Embryonic facial prominence (tissue), 1 donor: Measurements from ENCODE around the gene OR2S2.
"Not testable (repeated sequence)": the region's sequence is repeated elsewhere in the genome, so short reads cannot be mapped to it uniquely, and the experiment has no call there.

Source experiments
- DNase-seq: peaks from one replicate; pipeline ENCODE4 v3.0.0-alpha.2; 2016; ENCODE audit errors: extremely low spot score

Gene OR2S2

DNA sequence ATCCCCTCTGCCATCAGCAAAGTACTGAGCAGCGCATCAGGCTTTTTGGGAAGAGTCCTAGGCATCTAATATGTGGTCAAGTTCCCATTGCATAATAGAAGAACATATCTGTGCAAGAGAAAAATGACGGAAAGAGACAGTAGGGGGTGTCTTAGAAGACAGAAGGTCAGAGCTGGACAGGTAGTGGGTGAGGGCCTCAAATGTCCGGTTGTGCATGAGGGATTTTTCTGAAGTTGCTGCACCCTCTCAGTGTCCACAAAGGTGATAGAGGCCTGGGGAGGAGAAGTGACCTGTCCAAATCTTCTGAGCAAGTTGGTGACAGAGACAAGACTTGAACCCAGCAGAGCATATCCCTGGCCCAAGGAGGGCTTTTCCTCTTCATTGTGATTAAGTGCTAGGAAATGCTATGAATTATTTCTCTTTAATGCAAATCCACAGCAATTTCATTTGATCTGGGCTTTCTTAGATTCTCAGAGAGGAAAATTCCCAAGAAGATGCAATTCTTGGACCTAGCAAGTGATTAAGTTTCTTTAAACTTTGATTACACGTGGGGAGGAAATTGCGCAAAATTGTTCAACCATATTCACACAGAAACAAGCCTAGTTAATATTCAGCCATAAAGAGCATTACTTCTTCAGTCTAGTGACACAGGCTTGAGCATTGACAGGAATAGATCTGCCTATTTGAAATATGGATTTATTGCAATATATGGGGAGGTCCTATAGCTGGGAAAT lies at the start of gene OR2S2:
Gene OR2S2 (minus strand): TSS at position 51 of the 734 bp plus-strand sequence. CDS start 56 bp downstream, outside the sequence.
- no peak for DNase-seq

- DNase-seq, result no peak
These were observed 49.4 kb upstream of the OR2S2 start for GRCh38 chr9:36007316-36007708.

DNA sequence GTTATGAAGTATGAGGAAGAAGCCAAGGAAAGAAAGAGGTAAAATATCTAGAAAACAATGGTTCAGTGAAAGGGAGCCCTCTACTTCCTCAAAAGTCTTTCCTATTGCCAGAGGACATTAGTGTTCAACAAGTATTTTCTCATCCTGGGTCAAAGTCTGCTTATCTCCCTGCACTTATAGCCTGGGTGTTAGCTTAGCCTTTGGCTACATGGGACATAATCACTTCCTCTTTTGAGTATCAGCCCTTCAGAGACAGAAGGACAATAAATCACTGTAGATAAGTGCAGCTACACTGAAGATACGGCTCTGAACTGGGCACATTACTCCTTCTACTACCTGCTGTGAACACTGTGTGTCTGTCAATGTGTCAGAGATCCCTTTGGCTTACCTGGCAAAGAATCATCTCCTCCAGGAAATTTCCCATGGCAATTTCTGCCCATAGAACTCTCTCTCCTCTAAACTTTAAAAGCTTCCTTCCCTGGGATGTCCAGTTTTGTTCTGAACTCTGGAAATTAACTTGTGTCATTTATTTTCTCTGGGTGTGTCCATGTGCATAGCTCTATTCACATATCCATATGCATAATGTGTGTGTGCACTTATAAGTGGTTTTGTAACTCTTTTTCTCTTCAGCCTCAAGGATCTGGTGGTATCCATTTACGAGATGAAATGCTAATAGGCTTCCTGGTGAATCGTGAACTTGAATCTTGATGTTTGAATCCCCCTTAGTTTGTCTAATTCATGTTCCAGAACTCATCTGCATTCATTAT lies 48.8 kb upstream of the OR2S2 start:
- no peak for DNase-seq

DNA sequence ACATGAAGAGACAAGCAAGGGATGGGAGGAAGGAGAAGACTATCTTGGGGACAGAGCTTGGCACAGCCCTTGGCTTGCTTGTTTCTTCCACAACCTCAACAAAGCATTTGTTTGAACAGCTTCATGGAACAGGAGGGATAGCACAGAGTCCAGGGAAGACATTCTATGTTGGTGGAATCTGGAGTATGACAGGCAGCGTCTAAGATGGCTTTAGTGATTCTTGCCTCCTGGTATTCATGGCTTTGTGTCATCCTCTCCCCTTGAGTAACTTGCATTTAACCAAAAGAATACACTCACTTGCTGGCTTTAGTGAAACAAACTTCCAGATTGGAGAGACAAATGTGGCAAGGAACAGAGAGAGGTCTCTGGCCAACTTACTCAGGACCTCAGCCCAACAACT lies 47.9 kb upstream of the OR2S2 start:
- DNase-seq, result no peak

DNA sequence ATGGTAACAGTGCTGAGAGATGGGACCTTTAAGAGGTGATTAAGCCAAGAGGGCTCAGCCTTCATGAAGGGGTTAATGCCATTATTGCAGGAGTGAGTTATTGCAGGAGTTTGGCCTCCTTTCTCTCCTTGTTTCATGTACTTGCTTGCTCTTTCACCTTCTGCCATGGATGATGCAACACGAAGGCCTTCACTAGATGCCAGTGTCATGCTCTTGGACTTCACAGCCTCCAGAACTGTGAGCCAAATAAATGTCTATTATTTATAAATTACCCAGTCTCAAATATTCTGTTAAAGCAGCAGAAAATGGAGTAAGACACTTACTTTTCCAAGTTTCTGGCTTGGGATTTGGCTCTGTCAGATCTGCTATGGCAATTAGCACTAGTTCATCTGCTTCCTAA lies 40.4 kb upstream of the OR2S2 start:
- no peak for DNase-seq

DNA sequence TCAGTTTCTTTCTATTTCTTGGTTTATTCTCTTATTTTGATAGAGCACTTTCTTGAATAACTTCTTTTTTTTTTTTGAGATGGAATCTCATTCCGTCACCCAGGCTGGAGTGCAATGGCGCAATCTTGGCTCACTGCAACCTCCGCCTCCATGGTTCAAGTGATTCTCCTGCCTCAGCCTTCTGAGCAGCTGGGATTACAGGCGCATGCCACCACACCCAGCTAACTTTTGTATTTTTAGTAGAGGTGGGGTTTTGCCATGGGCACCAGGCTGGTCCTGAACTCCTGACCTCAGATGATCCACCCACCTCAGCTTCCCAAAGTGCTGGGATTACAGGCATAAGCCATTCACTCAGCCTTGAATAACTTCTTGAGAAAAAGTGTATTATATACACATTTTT lies 39.1 kb upstream of the OR2S2 start:
- DNase-seq, result not testable (repeated sequence)

DNA sequence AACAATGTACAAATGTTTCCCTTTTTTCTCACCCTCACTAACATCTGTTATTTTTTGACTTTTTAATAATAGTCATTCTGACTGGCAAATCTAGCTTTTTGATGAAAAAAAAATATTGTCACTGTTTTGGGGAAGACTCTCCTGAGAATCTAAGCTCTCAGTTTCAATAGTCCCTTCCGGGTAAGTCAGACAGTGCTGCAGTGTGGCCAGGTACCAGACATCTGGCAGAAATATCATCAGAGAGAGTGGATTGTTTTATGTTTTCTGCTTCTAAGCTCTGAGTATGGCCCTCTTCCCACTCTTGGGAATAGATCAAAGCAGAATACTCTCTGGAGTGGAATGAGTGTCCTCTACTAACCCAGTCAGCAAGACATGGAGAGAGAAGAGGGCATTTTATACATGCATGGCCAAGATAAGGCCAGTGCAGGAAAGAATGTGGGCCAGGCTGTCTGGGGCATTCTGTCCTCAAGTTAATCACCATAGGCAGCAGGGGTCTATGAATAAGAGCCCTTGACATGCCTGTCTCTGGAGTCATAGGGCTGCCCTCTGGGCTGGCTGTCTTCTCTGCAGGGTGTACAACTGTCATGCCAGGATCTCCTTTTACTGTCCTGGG lies 38.5 kb upstream of the OR2S2 start:
- no peak for DNase-seq

DNA sequence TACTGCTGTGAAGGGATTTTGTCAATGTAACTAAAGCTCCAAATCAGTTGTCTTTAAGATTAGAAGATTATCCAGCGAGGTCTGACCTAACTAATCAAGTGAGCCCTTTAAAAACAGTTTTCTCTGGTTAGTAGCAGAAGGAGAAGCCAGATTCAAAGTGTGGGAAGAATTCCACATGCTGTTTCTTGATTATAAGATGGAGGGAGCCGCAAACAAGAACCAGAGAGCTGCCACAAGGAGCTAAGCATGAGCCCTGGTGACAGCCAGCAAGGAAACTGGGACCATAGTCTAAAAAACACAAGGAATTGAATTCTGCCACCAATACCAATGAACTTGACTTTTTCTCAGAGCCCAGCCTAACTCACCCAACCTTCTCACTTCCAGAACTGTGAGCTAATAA lies 37.0 kb upstream of the OR2S2 start:
- DNase-seq, result no peak

DNA sequence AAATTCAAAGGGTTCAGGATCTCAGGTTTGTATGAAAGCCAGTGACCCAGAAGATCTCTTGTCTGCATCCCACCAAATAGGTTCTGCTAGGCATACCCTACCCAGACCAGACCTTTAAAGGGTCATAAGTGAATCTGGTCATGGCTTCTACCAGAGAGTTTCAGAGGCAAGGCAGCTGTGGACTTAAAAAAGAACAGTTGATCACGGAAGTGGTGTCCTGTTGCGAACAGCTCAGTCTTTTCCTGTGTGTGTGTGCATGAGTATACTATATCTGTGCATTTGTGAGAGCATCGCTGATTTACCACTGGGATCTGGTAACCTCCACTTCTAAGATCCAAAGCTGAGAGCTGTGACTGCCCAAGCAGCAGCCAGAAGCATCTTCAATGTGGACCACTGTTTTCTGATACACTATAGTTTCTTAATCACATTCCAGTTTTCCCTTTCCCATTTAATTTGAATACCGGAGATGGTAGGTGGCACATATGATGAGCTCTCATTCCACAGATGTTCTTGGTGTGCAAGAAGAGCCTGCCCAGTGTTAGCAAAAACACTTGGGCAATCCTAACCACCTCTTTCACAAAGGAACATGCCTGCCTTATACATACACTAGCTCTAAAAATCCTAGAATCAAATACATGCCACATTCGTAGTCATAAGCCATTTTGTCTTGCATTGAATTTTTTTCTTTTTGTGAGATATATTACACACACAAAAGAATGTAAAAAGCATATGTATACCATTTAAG lies 36.2 kb upstream of the OR2S2 start:
- no peak for DNase-seq

- not testable (repeated sequence) for DNase-seq
These were observed 35.2 kb upstream of the OR2S2 start for GRCh38 chr9:35993136-35993535.

DNA sequence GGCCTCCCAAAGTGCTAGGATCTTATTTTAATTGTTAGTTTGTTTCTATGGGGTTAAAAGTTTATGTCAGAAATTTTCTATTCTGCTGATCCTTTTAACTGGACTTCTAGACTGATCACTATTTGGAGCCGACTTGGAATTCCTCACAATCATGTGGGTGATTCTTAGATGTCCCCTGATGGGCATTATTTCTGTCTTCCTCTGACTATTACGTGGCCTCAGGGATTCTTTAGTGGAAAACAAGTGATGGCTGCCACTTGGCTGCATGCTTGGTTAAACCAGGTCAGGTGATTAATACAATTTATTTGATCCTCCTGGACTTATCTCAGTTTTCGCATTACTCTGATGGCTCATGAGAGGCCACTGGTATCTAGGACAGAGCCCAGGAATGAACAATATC lies 32.2 kb upstream of the OR2S2 start:
- DNase-seq, result no peak

GRCh38 chr9:35984021-35984420 lies 26.1 kb upstream of the OR2S2 start:
- DNase-seq, result no peak

DNA sequence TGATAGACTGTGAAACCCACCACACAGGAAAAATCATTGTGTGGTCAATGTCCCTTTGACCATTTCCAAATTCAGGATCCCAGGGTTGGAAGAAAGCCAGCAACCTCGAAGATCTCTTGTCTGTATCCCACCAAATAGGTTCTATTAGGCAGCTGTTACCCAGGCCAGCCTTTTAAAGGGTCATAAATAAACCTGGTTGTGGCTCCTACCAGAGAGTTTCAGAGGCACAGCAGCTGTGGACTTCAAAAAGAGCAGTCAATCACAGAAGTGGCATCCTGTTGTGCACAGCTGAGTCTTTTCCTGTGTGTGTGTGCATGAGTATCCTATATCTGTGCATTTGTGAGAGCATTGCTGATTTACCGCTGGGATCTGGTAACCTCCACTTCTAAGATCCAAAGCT lies 23.7 kb upstream of the OR2S2 start:
- no peak for DNase-seq

- no peak for DNase-seq
These were observed 22.5 kb upstream of the OR2S2 start for GRCh38 chr9:35980289-35981011.

DNA sequence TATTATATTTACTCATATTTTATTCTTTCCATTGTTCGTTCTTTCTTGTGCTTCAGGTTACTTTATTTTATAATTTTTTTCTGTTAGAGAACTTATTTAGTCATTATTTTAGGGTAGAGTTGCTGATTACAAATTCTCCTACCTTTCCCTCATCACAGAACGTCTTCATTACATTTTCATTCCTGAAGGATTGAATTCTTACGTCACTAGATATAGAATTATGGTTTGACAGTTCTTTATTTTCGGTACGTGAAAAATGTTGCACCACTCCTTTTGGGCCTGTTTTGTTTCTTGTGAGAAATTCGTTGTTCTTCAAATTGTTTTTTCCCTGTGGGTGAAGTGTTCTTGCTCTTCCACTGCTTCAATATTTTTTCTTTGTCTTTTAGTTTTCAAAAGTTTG lies 20.8 kb upstream of the OR2S2 start:
- no peak for DNase-seq

- no peak for DNase-seq
These were observed 18.8 kb upstream of the OR2S2 start for GRCh38 chr9:35976726-35977125.

- DNase-seq, result no peak
These were observed 16.8 kb upstream of the OR2S2 start for GRCh38 chr9:35974800-35975199.

DNA sequence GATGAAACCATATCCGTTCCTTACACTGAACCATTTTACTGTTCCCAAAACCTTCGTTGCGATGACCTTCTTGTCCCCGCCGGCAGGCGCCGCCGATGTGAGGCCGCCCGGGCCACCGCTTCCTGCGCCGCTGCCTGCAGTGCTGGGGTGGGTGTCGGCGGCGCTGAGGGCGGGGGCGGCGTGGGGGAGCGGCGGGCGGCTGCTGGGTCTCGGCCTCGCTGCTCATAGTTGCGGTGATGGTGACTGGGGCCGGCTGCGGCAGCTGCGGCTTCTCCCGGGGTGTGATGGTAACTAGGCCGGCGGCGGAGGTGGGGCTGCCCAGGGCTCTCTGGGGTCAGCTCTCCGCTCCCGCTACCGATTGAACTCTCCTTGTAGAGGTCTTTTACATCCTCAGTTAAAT lies 14.1 kb upstream of the OR2S2 start:
- DNase-seq, result no peak

DNA sequence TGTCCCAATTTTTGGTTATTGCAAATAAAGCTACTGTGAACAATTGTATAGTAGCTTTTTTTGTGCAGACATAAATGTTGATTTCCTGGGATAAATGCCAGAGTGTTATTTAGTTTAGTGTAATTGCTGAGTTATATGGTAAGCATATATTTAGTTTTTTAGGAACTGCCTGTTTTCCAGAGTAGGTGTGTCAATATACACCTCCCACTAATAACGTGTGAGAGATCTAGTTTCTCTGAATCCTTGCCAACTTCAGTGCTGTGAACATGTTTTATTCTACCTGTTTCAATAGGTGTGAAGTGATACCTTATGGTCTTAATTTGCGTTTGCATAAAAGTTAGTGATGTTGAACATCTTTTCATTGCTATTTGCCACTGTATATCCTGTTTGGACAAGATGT lies 9.1 kb upstream of the OR2S2 start:
- DNase-seq, result no peak

DNA sequence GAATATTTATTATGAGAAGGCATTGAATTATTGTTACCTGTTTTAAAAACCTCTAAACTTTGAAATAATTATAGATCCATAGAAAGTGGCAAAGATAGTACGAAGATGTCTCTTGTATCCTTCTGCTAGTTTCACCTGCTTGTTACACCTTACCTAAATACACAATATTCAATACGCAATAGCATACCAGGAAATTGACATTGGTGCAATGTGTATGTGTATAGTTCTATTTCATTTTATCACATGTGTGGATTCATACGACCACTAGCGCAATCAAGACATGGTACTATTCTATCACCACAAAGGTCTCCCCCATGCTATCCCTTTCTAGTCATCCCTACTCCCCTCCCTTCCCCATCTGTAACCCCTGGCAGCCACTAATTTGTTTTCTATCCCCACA lies 8.5 kb upstream of the OR2S2 start:
- no peak for DNase-seq

- DNase-seq, result no peak
These were observed 7.1 kb upstream of the OR2S2 start for GRCh38 chr9:35965011-35965410.
